GM19395 (cell line): ENCODE data around the gene PKP4.

Experiments used
- ATAC-seq: cut with Tn5 transposase; IDR thresholded peaks from one replicate; pipeline ENCODE4 v1.9.1; 2021; ENCODE audit warnings: mild to moderate bottlenecking, moderate library complexity; ENCODE audit not compliant: unreplicated experiment

The PKP4 gene

GRCh38 chr2:158728422-158728821 is 271.7 kb downstream of the PKP4 start:
- no peak for ATAC-seq

GRCh38 chr2:158729451-158729850 is 272.7 kb downstream of the PKP4 start:
- no peak for ATAC-seq

GRCh38 chr2:158729873-158730620 is 273.3 kb downstream of the PKP4 start:
- ATAC-seq, result no peak

- no peak for ATAC-seq
These were observed 273.9 kb downstream of the PKP4 start for GRCh38 chr2:158730621-158731140.

- no peak for ATAC-seq
These were observed 274.6 kb downstream of the PKP4 start for GRCh38 chr2:158731386-158731785.
